Measurements from ENCODE around the gene HIGD1A. TPM values are rescaled to one million over a fixed set of nuclear protein-coding genes. Genes with fewer than 3 reads are reported as not detected.

The HIGD1A gene
- total and polyA plus RNA-seq, 2 of the 8 experiments (the other 6 are each of a cell fraction or from before 2014, with no cell fraction given) = 67.3 to 95.4 TPM

GRCh38 chr3:42780398-42780797 is 23.9 kb downstream of the HIGD1A start:
- H3K9ac ChIP-seq (replicated peaks in 1 of 4; ENCODE audit: extremely low read depth in 1 of 4, low read depth in 3 of 4, low read length in 3 of 4) = no peak overlapping the region
- no peaks in the 10 kb centered on the region for H3K27me3 ChIP-seq (replicated peaks in 1 of 4; ENCODE audit: control insufficient read depth in 3 of 4, extremely low read depth in 1 of 4, insufficient read depth in 3 of 4, low read length in 3 of 4)
- FAIRE-seq (no peak), DNase-seq (ENCODE audit: low read depth in 1 of 2, low spot score in 2 of 2) (no peak)
- no peaks in the 10 kb centered on the region for H3K79me1 ChIP-seq (ENCODE audit: low read depth, low read length)
- no peak overlapping the region for H2AFZ ChIP-seq (ENCODE audit: low read length)
- H2BK120ac ChIP-seq (replicated peaks; ENCODE audit: low read depth, low read length) = no peak overlapping the region
- CTCF ChIA-PET (ENCODE audit: partially characterized antibody) = interaction anchor here (0.5 to 3.7 kb wide), 28 partner anchors 10 to 244 kb away, joined by 3 to 28 read pairs (median 5); partner anchors contain the start of gene ACKR2
- H3K27ac ChIP-seq (ENCODE audit: low read depth, low read length) = no peak overlapping the region
- no peak overlapping the region for H3K4me2 ChIP-seq (ENCODE audit: insufficient read depth in 1 of 2, low read depth in 2 of 2, low read length in 2 of 2)
- peaks cover 0 to 3% (median 0%) of the 10 kb centered on the region in 4 experiments; a peak in 2 of 7 replicates for H3K4me1 ChIP-seq (replicated peaks in 1 of 4; ENCODE audit: control insufficient read depth in 3 of 4, insufficient read depth in 4 of 4, low read length in 3 of 4)
- no peak overlapping the region for H3K23ac ChIP-seq (ENCODE audit: insufficient read length)
- WGBS, 2 experiments (ENCODE audit: extremely low coverage in 1 of 2, insufficient coverage in 1 of 2, insufficient read length in 1 of 2, insufficient replicate concordance in 2 of 2, low coverage in 1 of 2, low lambda C conversion rate in 2 of 2, missing lambda C conversion rate in 1 of 2) = 80% methylated on average over 3 of the region's 3 CpGs; no CpG with 5 or more reads in 1 of the 2 experiments
- H4K8ac ChIP-seq (ENCODE audit: extremely low read depth, insufficient read depth, low read length) = no peak overlapping the region
- H3K79me2 ChIP-seq (ENCODE audit: control insufficient read depth in 1 of 2, insufficient read depth in 2 of 2, low read length in 2 of 2) = no peaks in the 10 kb centered on the region
- POLR2A ChIA-PET (ENCODE audit: partially characterized antibody) = interaction anchor here (1.3 kb wide), 1 partner anchor 23 kb away, joined by 6 read pairs; no protein-coding TSS in a partner anchor
- H3K23me2 ChIP-seq (ENCODE audit: low read depth, low read length) = no peaks in the 10 kb centered on the region
- peaks cover 0 to 3% of the 10 kb centered on the region in 2 experiments for H4K20me1 ChIP-seq (replicated peaks in 1 of 2; ENCODE audit: control insufficient read depth in 1 of 2, insufficient read depth in 2 of 2, low read length in 2 of 2)
- H3K36me3 ChIP-seq (ENCODE audit: control insufficient read depth in 2 of 4, insufficient read depth in 4 of 4, low read length in 3 of 4) = peaks cover 0 to 9% (median 4%) of the 10 kb centered on the region in 4 experiments; a peak in 4 of 8 replicates
- H2BK15ac ChIP-seq (ENCODE audit: low read length) = no peak overlapping the region
- no peak overlapping the region for H3K14ac ChIP-seq (ENCODE audit: insufficient read length)
- no peaks in the 10 kb centered on the region for H3K9me3 ChIP-seq (ENCODE audit: insufficient read depth in 2 of 2, low read depth in 1 of 2, low read length in 1 of 2)
- H3K4me3 ChIP-seq (ENCODE audit: extremely low read depth in 1 of 4, insufficient read depth in 2 of 4, low read depth in 3 of 4, low read length in 4 of 4) = no peak overlapping the region
- H2AK5ac ChIP-seq (ENCODE audit: low read depth, low read length) = no peak overlapping the region
- H3K4ac ChIP-seq (replicated peaks; ENCODE audit: insufficient read length, low read depth, low read length) = no peak overlapping the region
- H2BK12ac ChIP-seq (ENCODE audit: low read depth, low read length) = no peak overlapping the region
- H2BK5ac ChIP-seq (ENCODE audit: low read depth, low read length) = no peak overlapping the region
- no peak overlapping the region for H3K56ac ChIP-seq (replicated peaks; ENCODE audit: insufficient read length, low read depth, low read length)
- no peak overlapping the region for H2BK20ac ChIP-seq (ENCODE audit: low read length)
- no peak overlapping the region for H4K91ac ChIP-seq (replicated peaks; ENCODE audit: insufficient read length, low read length)
- H4K5ac ChIP-seq (ENCODE audit: insufficient read length, low read depth, low read length) = no peak overlapping the region
- H3K18ac ChIP-seq (ENCODE audit: extremely low read depth, low read length) = no peak overlapping the region
- TF ChIP-seq RXRA (IDR thresholded peaks at IDR 0.05; ENCODE audit: insufficient read depth, low read depth, low read length) (no peak), KDM1A (IDR thresholded peaks at IDR 0.05; ENCODE audit: borderline replicate concordance, low read length) (no peak), FOSL1 (IDR thresholded peaks at IDR 0.05; ENCODE audit: insufficient read depth, low read depth, low read length) (no peak), GABPA (IDR thresholded peaks at IDR 0.05; ENCODE audit: borderline replicate concordance, insufficient read depth, low read length) (no peak), CREB1 (IDR thresholded peaks at IDR 0.05) (no peak), EGR1 (IDR thresholded peaks at IDR 0.05; ENCODE audit: borderline replicate concordance, low read depth, low read length) (no peak), E2F6 (IDR thresholded peaks at IDR 0.05) (no peak), SP1 (IDR thresholded peaks at IDR 0.05; ENCODE audit: low read depth, low read length) (no peak), TCF12 (IDR thresholded peaks at IDR 0.05; ENCODE audit: low read depth, low read length) (no peak), RAD21 (IDR thresholded peaks at IDR 0.05 in 1 of 2, conservative IDR thresholded peaks at IDR 0.05 in 1 of 2; ENCODE audit: low read depth in 2 of 2, low read length in 2 of 2) (no peak), SP4 (IDR thresholded peaks at IDR 0.05; ENCODE audit: low read length) (no peak), GTF2F1 (IDR thresholded peaks at IDR 0.05; ENCODE audit: borderline replicate concordance, low read depth, low read length) (no peak), USF2 (IDR thresholded peaks at IDR 0.05; ENCODE audit: low read length) (no peak)

All from H1 (cell line).